SK-N-SH (cell line): ENCODE results near the gene PRSS38. TPM values are rescaled to one million over a fixed set of nuclear protein-coding genes. Genes with fewer than 3 reads are reported as not detected.

ENCODE experiments used
- CTCF ChIA-PET: fragments of 300-600, 350-600 bp; formaldehyde crosslinking; extraction: SDS; loops from one replicate; lab custom pipeline; 2021; lab: Yijun Ruan, JAX
- POLR2A ChIA-PET: fragments of 350-600 bp; sonication (Branson Sonifier 250); formaldehyde crosslinking; extraction: SDS; loops from one replicate; lab custom pipeline; 2020; ENCODE audit warnings: antibody characterized with exemption, inconsistent platforms; lab: Yijun Ruan, JAX
- DNase-seq: peaks from one replicate; pipeline ENCODE4 v3.0.0; 2012
- H2AFZ ChIP-seq: fragments of 200-600 bp; sonication (generic); 2 replicates; pipeline ENCODE4 v1.8.1; 2016; ENCODE audit warnings: antibody characterized with exemption, mild to moderate bottlenecking, low read depth
- H3F3A ChIP-seq: fragments of 200-600 bp; sonication (generic); replicated peaks from 2 replicates; pipeline ENCODE3; 2016; ENCODE audit warnings: antibody characterized with exemption, mild to moderate bottlenecking; ENCODE audit not compliant: insufficient read depth
- H3K27ac ChIP-seq, 2 experiments: fragments of 200-500 bp in 1 of 2; fragments of 200-600 bp in 1 of 2; sonication (Bioruptor generic) in 1 of 2; sonication (generic), shearing (Covaris generic) in 1 of 2; 2 replicates each; pipeline versions ENCODE4 v1.5.1 to v1.6.1; 2014 to 2016; ENCODE audit warnings: low read depth in 2 of 2, inconsistent platforms in 1 of 2, low read length in 1 of 2, mild to moderate bottlenecking in 1 of 2, mixed read lengths in 1 of 2
- H3K27me3 ChIP-seq: fragments of 200-600 bp; sonication (generic), shearing (Covaris generic); 2 replicates; pipeline ENCODE4 v1.6.1; 2016; ENCODE audit warnings: mixed run types; ENCODE audit not compliant: insufficient read depth
- H3K36me3 ChIP-seq, 2 experiments: fragments of 200-500 bp in 1 of 2; fragments of 200-600 bp in 1 of 2; sonication (Bioruptor generic) in 1 of 2; sonication (generic) in 1 of 2; replicated peaks in 1 of 2; 2 replicates each; pipeline versions ENCODE3 to v1.5.1; 2014 to 2016; ENCODE audit warnings: low read length in 1 of 2, mild to moderate bottlenecking in 1 of 2; ENCODE audit not compliant: insufficient read depth in 2 of 2, control insufficient read depth in 1 of 2
- H3K4me1 ChIP-seq, 2 experiments: fragments of 200-500 bp in 1 of 2; fragments of 200-600 bp in 1 of 2; sonication (Bioruptor generic) in 1 of 2; sonication (generic), shearing (Covaris generic) in 1 of 2; 2 replicates each; pipeline versions ENCODE4 v1.5.1 to v1.6.1; 2014 to 2016; ENCODE audit warnings: low read depth in 1 of 2, low read length in 1 of 2, mixed run types in 1 of 2; ENCODE audit not compliant: insufficient read depth in 2 of 2, control insufficient read depth in 1 of 2
- H3K4me2 ChIP-seq: fragments of 200-600 bp; sonication (generic), shearing (Covaris generic); 2 replicates; pipeline ENCODE4 v1.6.1; 2017; ENCODE audit warnings: mixed run types
- H3K4me3 ChIP-seq, 2 experiments: fragments of 200-500 bp in 1 of 2; fragments of 200-600 bp in 1 of 2; sonication (Bioruptor generic) in 1 of 2; sonication (generic), shearing (Covaris generic) in 1 of 2; 2 replicates each; pipeline versions ENCODE4 v1.5.1 to v1.8.1; 2014 to 2016; ENCODE audit warnings: low read depth in 2 of 2, inconsistent platforms in 1 of 2, low read length in 1 of 2, mild to moderate bottlenecking in 1 of 2, mixed read lengths in 1 of 2, moderate library complexity in 1 of 2
- H3K79me2 ChIP-seq: fragments of 200-600 bp; sonication (generic); 2 replicates; pipeline ENCODE4 v1.8.1; 2017; ENCODE audit warnings: mild to moderate bottlenecking; ENCODE audit not compliant: insufficient read depth
- H3K9ac ChIP-seq: fragments of 200-600 bp; sonication (generic); 2 replicates; pipeline ENCODE4 v1.6.1; 2017; ENCODE audit warnings: mixed run types
- H3K9me2 ChIP-seq: fragments of 200-600 bp; sonication (generic); 2 replicates; pipeline ENCODE4 v1.6.1; 2017; ENCODE audit warnings: mixed run types
- H3K9me3 ChIP-seq: fragments of 200-600 bp; sonication (generic); 2 replicates; pipeline ENCODE4 v1.6.1; 2017; ENCODE audit warnings: mixed run types, mild to moderate bottlenecking, moderate library complexity
- H4K20me1 ChIP-seq: fragments of 200-600 bp; sonication (generic); 2 replicates; pipeline ENCODE4 v1.6.1; 2017; ENCODE audit warnings: mild to moderate bottlenecking, mixed run types; ENCODE audit not compliant: insufficient read depth
- CHD2 ChIP-seq: fragments of 150-350 bp; IDR thresholded peaks from 2 replicates; pipeline ENCODE4 v1.6.1; 2018; ENCODE audit warnings: low read length; ENCODE audit not compliant: partially characterized antibody
- EZH2phosphoT487 ChIP-seq: fragments of 200-600 bp; sonication (generic); IDR thresholded peaks from 2 replicates; pipeline ENCODE4 v1.6.1; 2017; ENCODE audit warnings: low read depth, mixed run types, mild to moderate bottlenecking, antibody characterized with exemption, moderate library complexity, borderline replicate concordance
- FOSL2 ChIP-seq: IDR thresholded peaks from 2 replicates; pipeline ENCODE4 v1.4.0; 2012; ENCODE audit warnings: low read depth, mild to moderate bottlenecking, moderate library complexity, borderline replicate concordance
- FOXJ3 ChIP-seq: sonication (generic); formaldehyde crosslinking; IDR thresholded peaks from 2 replicates; pipeline ENCODE4 v1.5.1; 2020; ENCODE audit warnings: mild to moderate bottlenecking, missing genetic modification reagents
- FOXM1 ChIP-seq: IDR thresholded peaks from 2 replicates; pipeline ENCODE4 v1.4.0; 2012; ENCODE audit warnings: low read depth, mild to moderate bottlenecking
- GABPA ChIP-seq: IDR thresholded peaks from 2 replicates; pipeline ENCODE4 v1.4.0; 2012; ENCODE audit warnings: low read depth, mild to moderate bottlenecking
- GATA2 ChIP-seq: sonication (generic); formaldehyde crosslinking; IDR thresholded peaks from 2 replicates; pipeline ENCODE4 v1.5.0; 2020; ENCODE audit warnings: mild to moderate bottlenecking, missing genetic modification reagents
- JUND ChIP-seq: IDR thresholded peaks from 2 replicates; pipeline ENCODE4 v1.4.0; 2012
- MEF2A ChIP-seq: IDR thresholded peaks from 2 replicates; pipeline ENCODE4 v1.4.0; 2012; ENCODE audit warnings: low read depth, borderline replicate concordance
- NFIC ChIP-seq: IDR thresholded peaks from 2 replicates; pipeline ENCODE4 v1.4.0; 2012; ENCODE audit warnings: borderline replicate concordance
- RAD21 ChIP-seq: IDR thresholded peaks from 2 replicates; pipeline ENCODE4 v1.6.1; 2012; ENCODE audit warnings: mild to moderate bottlenecking, low read length
- RCOR1 ChIP-seq: fragments of 150-350 bp; IDR thresholded peaks from 2 replicates; pipeline ENCODE4 v1.6.1; 2017; ENCODE audit warnings: antibody characterized with exemption, low read length
- RXRA ChIP-seq: IDR thresholded peaks from 2 replicates; pipeline ENCODE4 v1.4.0; 2012; ENCODE audit warnings: low read depth, mild to moderate bottlenecking, borderline replicate concordance
- SIN3A ChIP-seq: IDR thresholded peaks from 2 replicates; pipeline ENCODE4 v1.6.1; 2012; ENCODE audit warnings: low read depth, mild to moderate bottlenecking, low read length, moderate library complexity, borderline replicate concordance
- SMC3 ChIP-seq: IDR thresholded peaks from 2 replicates; pipeline ENCODE4 v1.6.1; 2012; ENCODE audit warnings: low read depth, low read length, improper control_type of control experiment
- TAF1 ChIP-seq: IDR thresholded peaks from 2 replicates; pipeline ENCODE4 v1.6.1; 2012; ENCODE audit warnings: low read depth, mild to moderate bottlenecking, low read length, moderate library complexity, borderline replicate concordance
- TCF12 ChIP-seq: IDR thresholded peaks from 2 replicates; pipeline ENCODE4 v1.4.0; 2012
- WGBS: methylation state at CpG from one replicate; pipeline ENCODE4 v1.1.6; 2017; ENCODE audit warnings: low lambda C conversion rate; 5-methylcytosine and 5-hydroxymethylcytosine counted together
- polyA plus RNA-seq, 3 experiments: library from polyadenylated mRNA; depleted of rRNA; stranded (reverse); fragments of >200 nt; gene quantifications; 2 replicates each; pipeline ENCODE4 v1.2.3, GENCODE V29; 2012
- TF ChIP-seq, protein P1 (sequence below): IDR thresholded peaks from 2 replicates; pipeline ENCODE4; 2012
- TF ChIP-seq, protein P2 (sequence below): IDR thresholded peaks from 2 replicates; pipeline ENCODE4 v1.4.0; 2012; ENCODE audit warnings: low read depth, borderline replicate concordance
- TF ChIP-seq, protein P3 (sequence below): IDR thresholded peaks from 2 replicates; pipeline ENCODE4 v1.6.1; 2012; ENCODE audit warnings: mild to moderate bottlenecking, low read depth, low read length, moderate library complexity

Gene PRSS38
- polyA plus RNA-seq, 1 of the 3 experiments (the other 2 are of a cell fraction), result not detected

DNA sequence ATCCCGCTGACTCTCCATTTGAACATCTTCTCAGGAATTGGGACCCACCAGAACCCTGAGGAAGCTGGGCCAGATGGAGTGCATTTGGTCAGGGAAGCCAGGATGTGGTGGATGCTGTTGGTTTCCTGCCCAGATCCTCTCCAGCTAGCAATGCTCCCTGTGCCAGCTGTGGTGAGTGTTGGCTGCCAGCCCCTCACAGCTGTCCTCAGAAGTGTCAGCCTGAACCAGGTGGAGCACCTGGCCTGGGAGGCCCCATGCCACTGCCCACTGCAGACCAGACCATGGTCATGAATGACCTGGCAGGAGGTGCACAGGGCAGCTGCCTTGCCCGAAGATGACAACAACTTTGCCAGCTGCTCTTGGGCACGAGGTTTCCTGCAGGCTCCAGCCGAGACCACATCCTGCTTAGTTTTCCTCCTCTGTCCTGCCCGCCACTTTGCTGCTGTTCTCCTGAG is 54.4 kb downstream of the PRSS38 start:
- POLR2A ChIA-PET, result no interaction called here
- no peak for DNase-seq
- H3K27ac ChIP-seq, result no peak overlapping the region

More for the DNA sequence above, 54.4 kb downstream of the PRSS38 start:
- CTCF ChIA-PET, result no interaction called here
- no peaks in the 10 kb centered on the region for H3K27me3 ChIP-seq
- H3K36me3 ChIP-seq, result no peaks in the 10 kb centered on the region
- no peak overlapping the region for H3K9ac ChIP-seq
- H4K20me1 ChIP-seq, result no peaks in the 10 kb centered on the region
- no peaks in the 10 kb centered on the region for H3K9me3 ChIP-seq
- no peaks in the 10 kb centered on the region for H3F3A ChIP-seq
- TF ChIP-seq CHD2, result no peak
- TF ChIP-seq RXRA, result no peak
- TF ChIP-seq TAF1, result no peak
- no peak for TF ChIP-seq FOSL2
- TF ChIP-seq, protein P1, sequence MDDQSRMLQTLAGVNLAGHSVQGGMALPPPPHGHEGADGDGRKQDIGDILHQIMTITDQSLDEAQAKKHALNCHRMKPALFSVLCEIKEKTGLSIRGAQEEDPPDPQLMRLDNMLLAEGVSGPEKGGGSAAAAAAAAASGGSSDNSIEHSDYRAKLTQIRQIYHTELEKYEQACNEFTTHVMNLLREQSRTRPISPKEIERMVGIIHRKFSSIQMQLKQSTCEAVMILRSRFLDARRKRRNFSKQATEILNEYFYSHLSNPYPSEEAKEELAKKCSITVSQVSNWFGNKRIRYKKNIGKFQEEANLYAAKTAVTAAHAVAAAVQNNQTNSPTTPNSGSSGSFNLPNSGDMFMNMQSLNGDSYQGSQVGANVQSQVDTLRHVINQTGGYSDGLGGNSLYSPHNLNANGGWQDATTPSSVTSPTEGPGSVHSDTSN, result no peak
- no peak for TF ChIP-seq SMC3
- no peak for TF ChIP-seq GABPA
- TF ChIP-seq FOXM1, result no peak
- TF ChIP-seq EZH2phosphoT487, result no peak
- TF ChIP-seq NFIC, result no peak
- TF ChIP-seq MEF2A, result no peak
- TF ChIP-seq JUND, result no peak
- TF ChIP-seq, protein P2, sequence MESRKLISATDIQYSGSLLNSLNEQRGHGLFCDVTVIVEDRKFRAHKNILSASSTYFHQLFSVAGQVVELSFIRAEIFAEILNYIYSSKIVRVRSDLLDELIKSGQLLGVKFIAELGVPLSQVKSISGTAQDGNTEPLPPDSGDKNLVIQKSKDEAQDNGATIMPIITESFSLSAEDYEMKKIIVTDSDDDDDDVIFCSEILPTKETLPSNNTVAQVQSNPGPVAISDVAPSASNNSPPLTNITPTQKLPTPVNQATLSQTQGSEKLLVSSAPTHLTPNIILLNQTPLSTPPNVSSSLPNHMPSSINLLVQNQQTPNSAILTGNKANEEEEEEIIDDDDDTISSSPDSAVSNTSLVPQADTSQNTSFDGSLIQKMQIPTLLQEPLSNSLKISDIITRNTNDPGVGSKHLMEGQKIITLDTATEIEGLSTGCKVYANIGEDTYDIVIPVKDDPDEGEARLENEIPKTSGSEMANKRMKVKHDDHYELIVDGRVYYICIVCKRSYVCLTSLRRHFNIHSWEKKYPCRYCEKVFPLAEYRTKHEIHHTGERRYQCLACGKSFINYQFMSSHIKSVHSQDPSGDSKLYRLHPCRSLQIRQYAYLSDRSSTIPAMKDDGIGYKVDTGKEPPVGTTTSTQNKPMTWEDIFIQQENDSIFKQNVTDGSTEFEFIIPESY, result no peak
- no peak for TF ChIP-seq RAD21
- TF ChIP-seq GATA2 (CRISPR knock-in tag), result no peak
- TF ChIP-seq RCOR1, result no peak
- TF ChIP-seq SIN3A, result no peak
- TF ChIP-seq, protein P3, sequence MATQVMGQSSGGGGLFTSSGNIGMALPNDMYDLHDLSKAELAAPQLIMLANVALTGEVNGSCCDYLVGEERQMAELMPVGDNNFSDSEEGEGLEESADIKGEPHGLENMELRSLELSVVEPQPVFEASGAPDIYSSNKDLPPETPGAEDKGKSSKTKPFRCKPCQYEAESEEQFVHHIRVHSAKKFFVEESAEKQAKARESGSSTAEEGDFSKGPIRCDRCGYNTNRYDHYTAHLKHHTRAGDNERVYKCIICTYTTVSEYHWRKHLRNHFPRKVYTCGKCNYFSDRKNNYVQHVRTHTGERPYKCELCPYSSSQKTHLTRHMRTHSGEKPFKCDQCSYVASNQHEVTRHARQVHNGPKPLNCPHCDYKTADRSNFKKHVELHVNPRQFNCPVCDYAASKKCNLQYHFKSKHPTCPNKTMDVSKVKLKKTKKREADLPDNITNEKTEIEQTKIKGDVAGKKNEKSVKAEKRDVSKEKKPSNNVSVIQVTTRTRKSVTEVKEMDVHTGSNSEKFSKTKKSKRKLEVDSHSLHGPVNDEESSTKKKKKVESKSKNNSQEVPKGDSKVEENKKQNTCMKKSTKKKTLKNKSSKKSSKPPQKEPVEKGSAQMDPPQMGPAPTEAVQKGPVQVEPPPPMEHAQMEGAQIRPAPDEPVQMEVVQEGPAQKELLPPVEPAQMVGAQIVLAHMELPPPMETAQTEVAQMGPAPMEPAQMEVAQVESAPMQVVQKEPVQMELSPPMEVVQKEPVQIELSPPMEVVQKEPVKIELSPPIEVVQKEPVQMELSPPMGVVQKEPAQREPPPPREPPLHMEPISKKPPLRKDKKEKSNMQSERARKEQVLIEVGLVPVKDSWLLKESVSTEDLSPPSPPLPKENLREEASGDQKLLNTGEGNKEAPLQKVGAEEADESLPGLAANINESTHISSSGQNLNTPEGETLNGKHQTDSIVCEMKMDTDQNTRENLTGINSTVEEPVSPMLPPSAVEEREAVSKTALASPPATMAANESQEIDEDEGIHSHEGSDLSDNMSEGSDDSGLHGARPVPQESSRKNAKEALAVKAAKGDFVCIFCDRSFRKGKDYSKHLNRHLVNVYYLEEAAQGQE, result no peak
- TF ChIP-seq FOXJ3 (CRISPR knock-in tag), result no peak
- no peak for TF ChIP-seq TCF12
- H3K9me2 ChIP-seq, result no peaks in the 10 kb centered on the region
- H3K4me1 ChIP-seq, result no peaks in the 10 kb centered on the region; a peak in 1 of 4 replicates
- H3K4me3 ChIP-seq, result no peak overlapping the region
- H3K4me2 ChIP-seq, result no peak overlapping the region
- no peak overlapping the region for H2AFZ ChIP-seq
- H3K79me2 ChIP-seq, result no peaks in the 10 kb centered on the region
- WGBS, result 10% methylated on average over 4 of the region's 5 CpGs
